SK-N-MC (cell line): Measurements from ENCODE around the gene PROP1.
"Not testable (repeated sequence)": the region's sequence is repeated elsewhere in the genome, so short reads cannot be mapped to it uniquely, and the experiment has no call there.

Experiments used
- DNase-seq: peaks from one replicate; pipeline ENCODE4 v3.0.0-alpha.2; 2011; ENCODE audit warnings: low read depth, low spot score
- H3K27ac ChIP-seq: fragments of 200-600 bp; sonication (generic); 2 replicates; pipeline ENCODE4 v1.5.1; 2016; ENCODE audit warnings: mixed run types
- H3K36me3 ChIP-seq: fragments of 200-600 bp; sonication (generic); 2 replicates; pipeline ENCODE4 v1.6.1; 2017; ENCODE audit warnings: antibody characterized with exemption, low read length, mixed read lengths; ENCODE audit not compliant: insufficient read depth
- H3K4me3 ChIP-seq: fragments of 200-600 bp; sonication (generic); 2 replicates; pipeline ENCODE4 v1.5.1; 2016
- H3K9ac ChIP-seq: fragments of 200-600 bp; sonication (generic); 2 replicates; pipeline ENCODE4 v1.8.0; 2017; ENCODE audit warnings: mixed run types, mixed read lengths; ENCODE audit not compliant: insufficient read length
- H3K9me3 ChIP-seq: fragments of 200-600 bp; sonication (generic); 2 replicates; pipeline ENCODE4 v1.6.1; 2017; ENCODE audit warnings: low read depth, mild to moderate bottlenecking, antibody characterized with exemption, low read length, moderate library complexity, mixed read lengths
- EZH2 ChIP-seq: fragments of 200-600 bp; sonication (generic); IDR thresholded peaks from one replicate; pipeline ENCODE4 v1.6.1; 2017; ENCODE audit warnings: antibody characterized with exemption

Gene PROP1

GRCh38 chr5:177957241-177957640, 38.8 kb downstream of the PROP1 start:
- no peak for DNase-seq
- TF ChIP-seq EZH2: no peak
- no peaks in the 10 kb centered on the region for H3K9me3 ChIP-seq
- no peak overlapping the region for H3K9ac ChIP-seq
- no peak overlapping the region for H3K27ac ChIP-seq
- no peaks in the 10 kb centered on the region for H3K36me3 ChIP-seq
- H3K4me3 ChIP-seq: no peak overlapping the region

GRCh38 chr5:177953101-177953500, 42.9 kb downstream of the PROP1 start:
- not testable (repeated sequence) for H3K27ac ChIP-seq, H3K9ac ChIP-seq, H3K9me3 ChIP-seq, DNase-seq, H3K36me3 ChIP-seq, H3K4me3 ChIP-seq

- not testable (repeated sequence) for DNase-seq, H3K36me3 ChIP-seq
These were observed 46.4 kb downstream of the PROP1 start for GRCh38 chr5:177949656-177950055.

GRCh38 chr5:177949065-177949464, 47.0 kb downstream of the PROP1 start:
- not testable (repeated sequence) for H3K36me3 ChIP-seq, H3K9ac ChIP-seq, DNase-seq, H3K9me3 ChIP-seq, H3K4me3 ChIP-seq, H3K27ac ChIP-seq

More at GRCh38 chr5:177949656-177950055, 46.4 kb downstream of the PROP1 start:
- H3K9me3 ChIP-seq, H3K4me3 ChIP-seq, H3K9ac ChIP-seq, H3K27ac ChIP-seq: not testable (repeated sequence)

DNA sequence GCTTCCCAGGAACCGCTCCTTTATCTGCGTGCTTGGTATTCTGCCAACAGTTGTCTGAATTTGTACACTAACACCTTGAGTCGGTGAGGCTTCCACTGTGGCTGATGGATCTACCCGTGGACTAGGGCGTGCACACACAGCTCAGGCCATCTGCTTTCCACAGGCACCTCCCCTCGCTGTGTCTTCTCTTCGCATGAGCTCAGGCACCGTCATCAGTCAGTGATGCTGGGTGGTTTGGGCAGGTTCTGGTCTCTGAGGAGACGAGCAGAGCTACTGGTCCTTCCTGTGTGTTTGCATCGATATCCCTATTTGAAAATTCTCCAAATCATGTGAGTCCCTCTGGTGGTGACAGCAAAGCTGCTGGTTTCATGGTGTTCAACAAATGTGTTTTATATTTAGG, 48.1 kb downstream of the PROP1 start:
- not testable (repeated sequence) for DNase-seq, H3K36me3 ChIP-seq, H3K9ac ChIP-seq, H3K27ac ChIP-seq, H3K4me3 ChIP-seq, H3K9me3 ChIP-seq

DNA sequence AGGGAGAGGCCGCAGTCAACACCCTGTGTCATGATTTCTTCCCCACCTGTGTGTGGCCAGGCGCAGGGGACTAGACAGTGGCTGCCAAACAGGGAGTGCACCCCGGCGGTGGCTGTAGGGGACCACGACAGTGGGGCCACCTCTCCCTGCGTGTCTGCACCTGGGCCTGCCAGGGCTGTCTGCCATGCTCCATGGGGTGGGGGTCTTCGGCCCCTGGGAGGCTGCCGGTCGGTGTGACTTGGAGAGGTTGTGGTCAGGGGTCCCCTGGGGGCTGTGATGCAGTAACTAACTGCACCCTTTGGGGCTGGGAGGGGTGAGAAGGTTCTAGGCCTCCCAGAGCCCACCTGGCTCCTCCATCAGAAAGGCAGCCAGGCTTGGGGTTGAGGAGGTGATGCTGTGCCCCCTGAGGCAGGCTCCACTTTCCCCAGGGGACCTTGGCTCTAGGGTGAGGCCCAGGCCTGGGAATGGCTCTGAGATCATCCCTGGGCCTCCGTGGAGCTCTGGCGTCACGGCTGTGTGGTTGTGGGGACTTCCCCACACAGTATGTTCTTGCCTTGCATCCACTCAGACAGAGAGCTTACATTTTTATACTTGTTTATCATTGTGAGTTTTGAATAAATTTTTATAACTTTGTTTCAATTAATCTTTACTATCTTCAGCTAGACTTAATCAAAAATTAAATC, 50.3 kb downstream of the PROP1 start:
- H3K9me3 ChIP-seq, H3K36me3 ChIP-seq, H3K4me3 ChIP-seq, H3K27ac ChIP-seq, DNase-seq, H3K9ac ChIP-seq: not testable (repeated sequence)

DNA sequence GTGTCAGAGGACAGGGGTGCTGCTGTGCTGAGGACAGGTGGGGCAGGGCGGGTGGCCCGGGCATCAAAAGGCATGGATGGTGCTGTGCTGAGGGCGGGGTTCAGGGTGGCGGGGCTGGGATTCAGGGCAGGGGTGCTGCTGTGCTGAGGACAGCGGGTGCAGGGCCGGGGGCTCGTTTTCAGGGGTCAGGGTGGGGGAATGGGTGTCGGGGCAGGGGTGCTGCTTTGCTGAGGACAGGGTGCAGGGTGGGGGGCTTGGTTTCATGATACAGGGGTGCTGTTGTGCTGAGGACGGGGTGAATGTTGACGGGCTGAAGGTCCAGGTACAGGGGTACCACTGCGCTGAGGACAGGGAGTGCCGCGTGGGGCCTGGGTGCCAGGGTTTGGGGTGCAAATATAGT, 50.9 kb downstream of the PROP1 start:
- DNase-seq, H3K4me3 ChIP-seq, H3K36me3 ChIP-seq, H3K27ac ChIP-seq, H3K9ac ChIP-seq, H3K9me3 ChIP-seq: not testable (repeated sequence)

- not testable (repeated sequence) for DNase-seq, H3K36me3 ChIP-seq, H3K27ac ChIP-seq, H3K4me3 ChIP-seq, H3K9me3 ChIP-seq, H3K9ac ChIP-seq
These were observed 52.0 kb downstream of the PROP1 start for GRCh38 chr5:177943805-177944736.

GRCh38 chr5:177942896-177943295, 53.1 kb downstream of the PROP1 start:
- H3K27ac ChIP-seq, H3K36me3 ChIP-seq, DNase-seq, H3K9me3 ChIP-seq, H3K9ac ChIP-seq, H3K4me3 ChIP-seq: not testable (repeated sequence)
